ENCODE data around the gene P2RX4.

P2RX4 gene

DNA sequence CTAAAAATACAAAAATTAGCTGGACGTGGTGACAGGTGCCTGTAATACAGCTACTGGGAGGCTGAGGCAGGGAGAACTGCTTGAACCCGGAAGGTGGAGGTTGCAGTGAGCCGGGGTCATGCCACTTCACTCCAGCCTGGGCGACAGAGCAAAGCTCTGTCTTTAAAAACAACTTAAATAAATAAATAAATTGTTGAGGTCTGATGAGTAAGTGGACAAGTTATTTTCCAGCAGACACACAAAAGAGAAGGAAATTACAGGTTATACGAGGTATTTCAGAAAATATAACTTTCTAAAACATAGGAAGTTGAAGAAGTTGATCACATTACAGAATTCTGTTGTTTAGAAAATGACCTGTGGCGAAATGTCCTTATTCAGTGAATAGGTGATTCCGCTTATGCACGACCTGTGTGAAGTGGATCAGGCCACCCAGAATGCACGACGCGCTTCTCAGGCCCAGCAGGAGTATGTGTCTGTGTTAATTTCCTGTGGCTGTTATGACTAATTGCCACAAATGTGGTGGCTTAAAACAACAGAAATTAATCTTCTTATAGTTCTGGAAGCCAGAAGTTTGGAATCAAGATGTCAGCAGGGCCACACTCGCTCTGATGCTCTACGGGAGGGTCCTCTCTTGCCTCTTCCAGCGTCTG lies 39.2 kb upstream of the P2RX4 start:
- H3K36me3 ChIP-seq (ENCODE audit: control insufficient read depth, insufficient read depth, low read length), result no peaks in the 10 kb centered on the region
- no peak overlapping the region for H3K4me3 ChIP-seq (ENCODE audit: insufficient read depth, low read depth, low read length)
- no peaks in the 10 kb centered on the region for H3K27me3 ChIP-seq (ENCODE audit: control insufficient read depth, insufficient read depth, low read length, poor library complexity, severe bottlenecking)
- WGBS, 2 experiments, result 85 to 87% methylated on average over 11 to 12 of the region's 14 CpGs
- peaks cover 4% of the 10 kb centered on the region for H3K4me1 ChIP-seq (ENCODE audit: control insufficient read depth, insufficient read depth, low read length)
- no peaks in the 10 kb centered on the region for H3K9me3 ChIP-seq (ENCODE audit: control insufficient read depth, low read length)
- no peak overlapping the region for H3K27ac ChIP-seq (ENCODE audit: insufficient read depth, low read depth, low read length, poor library complexity, severe bottlenecking)

DNA sequence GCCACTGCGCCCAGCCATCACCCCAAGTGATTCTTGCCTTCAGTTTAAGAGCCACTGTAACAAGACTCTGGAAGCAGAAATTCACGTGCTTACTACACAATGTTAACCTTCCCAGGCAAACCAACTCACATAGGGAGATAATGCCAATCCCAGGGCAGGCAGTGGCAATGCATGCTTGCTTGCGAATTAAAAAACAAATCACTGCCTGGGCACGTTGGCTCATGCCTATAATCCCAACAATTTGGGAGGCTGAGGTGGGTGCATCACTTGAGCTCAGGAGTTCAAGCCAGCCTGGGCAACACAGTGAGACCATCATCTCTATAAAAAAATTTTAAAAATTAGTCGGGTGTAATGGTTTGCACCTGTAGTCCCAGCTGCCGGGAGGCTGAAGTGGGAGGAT lies 37.8 kb upstream of the P2RX4 start:
- Histone ChIP-seq H3K36me3 (ENCODE audit: control insufficient read depth, insufficient read depth, low read length) (no peaks in the 10 kb centered on the region), H3K27ac (ENCODE audit: insufficient read depth, low read depth, low read length, poor library complexity, severe bottlenecking) (no peak overlapping the region), H3K4me3 (ENCODE audit: insufficient read depth, low read depth, low read length) (no peak overlapping the region), H3K9me3 (ENCODE audit: control insufficient read depth, low read length) (no peaks in the 10 kb centered on the region), H3K4me1 (ENCODE audit: control insufficient read depth, insufficient read depth, low read length) (peaks cover 4% of the 10 kb centered on the region), H3K27me3 (ENCODE audit: control insufficient read depth, insufficient read depth, low read length, poor library complexity, severe bottlenecking) (no peaks in the 10 kb centered on the region)
- 92 to 94% methylated on average over 6 of the region's 6 CpGs for WGBS, 2 experiments

DNA sequence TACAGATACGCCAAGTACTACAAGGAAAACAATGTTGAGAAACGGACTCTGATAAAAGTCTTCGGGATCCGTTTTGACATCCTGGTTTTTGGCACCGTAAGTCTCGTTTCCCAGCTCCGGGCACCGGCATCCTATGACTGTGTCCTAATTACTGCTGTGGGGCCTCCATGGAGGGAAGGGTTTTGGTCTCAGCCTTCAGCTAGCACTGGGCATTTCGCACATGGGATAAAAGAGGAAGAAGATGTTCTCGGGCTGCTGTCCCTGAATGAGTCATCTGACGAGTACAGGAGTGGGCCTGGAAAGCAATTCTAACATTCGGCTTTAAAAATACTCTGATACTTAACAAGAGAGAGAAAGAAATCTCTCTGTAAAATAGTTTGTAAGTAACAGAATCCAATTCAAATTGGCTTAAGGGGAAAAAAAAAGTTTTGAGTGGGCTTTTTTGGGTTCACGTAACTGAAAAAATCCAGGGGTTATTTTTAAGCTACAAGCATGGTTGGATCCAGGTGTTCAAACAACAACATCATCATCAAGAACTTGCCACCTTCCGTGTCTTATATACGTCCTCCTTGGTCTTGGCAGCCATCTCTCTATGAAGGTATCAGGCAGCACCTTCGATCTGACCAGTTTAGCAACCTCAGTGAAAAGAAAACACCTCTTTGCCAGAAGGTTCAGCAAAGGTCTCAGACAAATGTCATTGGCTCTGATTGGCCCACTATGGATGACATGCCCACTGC lies 34.4 kb upstream of the P2RX4 start:
- Histone ChIP-seq H3K9me3 (ENCODE audit: control insufficient read depth, low read length) (no peaks in the 10 kb centered on the region), H3K4me3 (ENCODE audit: insufficient read depth, low read depth, low read length) (no peak overlapping the region), H3K27ac (ENCODE audit: insufficient read depth, low read depth, low read length, poor library complexity, severe bottlenecking) (no peak overlapping the region), H3K4me1 (ENCODE audit: control insufficient read depth, insufficient read depth, low read length) (no peaks in the 10 kb centered on the region), H3K27me3 (ENCODE audit: control insufficient read depth, insufficient read depth, low read length, poor library complexity, severe bottlenecking) (no peaks in the 10 kb centered on the region), H3K36me3 (ENCODE audit: control insufficient read depth, insufficient read depth, low read length) (no peaks in the 10 kb centered on the region)
- WGBS, 2 experiments, result 91 to 92% methylated on average over 16 of the region's 16 CpGs

DNA sequence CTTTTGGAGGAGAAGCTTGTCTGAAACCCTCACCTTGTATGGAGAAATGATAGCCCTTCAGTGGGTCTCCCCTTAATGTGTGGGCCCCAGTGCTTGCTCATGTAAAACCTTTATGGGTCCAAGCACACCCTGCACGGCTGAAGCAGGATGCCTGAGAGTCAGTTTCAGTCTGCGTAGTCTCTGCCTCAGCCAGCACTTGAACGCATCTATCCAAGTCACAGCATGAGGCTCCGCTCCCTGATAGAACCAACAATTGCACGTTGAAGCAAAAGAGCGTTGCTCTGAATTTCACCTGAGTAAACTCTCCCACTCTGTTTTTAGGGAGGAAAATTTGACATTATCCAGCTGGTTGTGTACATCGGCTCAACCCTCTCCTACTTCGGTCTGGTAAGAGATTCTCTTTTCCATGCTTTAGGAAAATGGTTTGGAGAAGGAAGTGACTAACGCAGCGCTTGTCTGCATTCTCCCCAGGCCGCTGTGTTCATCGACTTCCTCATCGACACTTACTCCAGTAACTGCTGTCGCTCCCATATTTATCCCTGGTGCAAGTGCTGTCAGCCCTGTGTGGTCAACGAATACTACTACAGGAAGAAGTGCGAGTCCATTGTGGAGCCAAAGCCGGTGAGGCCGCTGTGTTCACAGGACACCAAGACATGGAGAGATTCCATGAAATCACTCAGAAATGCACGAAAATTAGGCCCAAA lies 33.0 kb upstream of the P2RX4 start:
- Histone ChIP-seq H3K9me3 (ENCODE audit: control insufficient read depth, low read length) (no peaks in the 10 kb centered on the region), H3K4me1 (ENCODE audit: control insufficient read depth, insufficient read depth, low read length) (no peaks in the 10 kb centered on the region), H3K4me3 (ENCODE audit: insufficient read depth, low read depth, low read length) (no peak overlapping the region), H3K27ac (ENCODE audit: insufficient read depth, low read depth, low read length, poor library complexity, severe bottlenecking) (no peak overlapping the region), H3K36me3 (ENCODE audit: control insufficient read depth, insufficient read depth, low read length) (no peaks in the 10 kb centered on the region), H3K27me3 (ENCODE audit: control insufficient read depth, insufficient read depth, low read length, poor library complexity, severe bottlenecking) (no peaks in the 10 kb centered on the region)
- 82% methylated on average over 19 of the region's 19 CpGs for WGBS, 2 experiments

DNA sequence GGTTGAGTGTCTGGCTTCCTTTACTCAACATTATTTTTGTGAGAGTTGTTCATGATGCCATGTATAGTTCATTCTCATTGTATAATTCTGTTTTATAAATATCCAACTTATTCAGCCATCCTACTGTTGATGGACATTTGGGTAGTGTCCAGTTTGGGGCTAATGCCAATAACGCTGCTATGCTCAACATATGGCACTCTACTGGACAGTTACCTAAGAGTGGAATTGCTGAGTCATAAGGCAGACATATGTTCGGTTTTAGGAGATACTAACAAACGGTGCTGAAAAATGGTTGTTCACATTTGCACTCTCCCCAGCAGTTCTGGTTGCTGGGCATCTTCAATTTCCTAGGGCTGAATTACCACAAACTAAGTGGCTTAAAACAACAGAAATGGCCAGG lies 28.7 kb upstream of the P2RX4 start:
- Histone ChIP-seq H3K27ac (ENCODE audit: insufficient read depth, low read depth, low read length, poor library complexity, severe bottlenecking) (no peak overlapping the region), H3K9me3 (ENCODE audit: control insufficient read depth, low read length) (no peaks in the 10 kb centered on the region), H3K36me3 (ENCODE audit: control insufficient read depth, insufficient read depth, low read length) (no peaks in the 10 kb centered on the region), H3K27me3 (ENCODE audit: control insufficient read depth, insufficient read depth, low read length, poor library complexity, severe bottlenecking) (no peaks in the 10 kb centered on the region), H3K4me3 (ENCODE audit: insufficient read depth, low read depth, low read length) (no peak overlapping the region), H3K4me1 (ENCODE audit: control insufficient read depth, insufficient read depth, low read length) (no peaks in the 10 kb centered on the region)
- 93 to 100% methylated on average over 3 of the region's 3 CpGs for WGBS, 2 experiments

DNA sequence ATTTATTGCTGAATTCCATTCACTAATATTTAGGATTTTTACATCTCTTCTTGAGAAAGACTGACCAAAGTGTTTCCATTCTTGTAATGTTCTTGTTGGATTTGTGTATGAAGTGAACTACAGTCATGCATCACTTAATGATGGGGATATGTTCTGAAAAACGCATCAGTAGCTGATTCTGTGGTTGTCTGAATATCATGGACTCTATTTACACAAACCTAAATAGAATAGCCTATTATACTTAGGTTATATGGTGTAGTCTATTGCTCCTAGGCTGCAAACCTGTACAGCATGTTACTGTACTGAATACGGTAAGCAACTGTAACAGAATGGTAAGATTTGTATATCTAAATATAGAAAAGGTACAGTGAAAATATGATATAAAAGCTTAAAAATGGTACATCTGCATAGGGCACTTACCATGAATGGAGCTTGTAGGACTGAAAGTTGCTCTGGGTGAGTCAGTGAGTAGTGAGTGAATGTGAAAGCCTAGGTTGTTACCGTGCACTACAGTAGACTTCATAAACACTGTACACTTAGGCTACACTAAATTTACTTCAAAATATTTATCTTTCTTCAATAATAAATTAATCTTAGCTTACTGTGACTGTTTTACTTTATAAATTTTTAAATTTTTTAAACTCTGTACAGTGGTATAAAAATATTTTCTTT lies 27.6 kb upstream of the P2RX4 start:
- Histone ChIP-seq H3K27me3 (ENCODE audit: control insufficient read depth, insufficient read depth, low read length, poor library complexity, severe bottlenecking) (no peaks in the 10 kb centered on the region), H3K4me3 (ENCODE audit: insufficient read depth, low read depth, low read length) (no peak overlapping the region), H3K9me3 (ENCODE audit: control insufficient read depth, low read length) (no peaks in the 10 kb centered on the region), H3K4me1 (ENCODE audit: control insufficient read depth, insufficient read depth, low read length) (no peaks in the 10 kb centered on the region), H3K36me3 (ENCODE audit: control insufficient read depth, insufficient read depth, low read length) (no peaks in the 10 kb centered on the region), H3K27ac (ENCODE audit: insufficient read depth, low read depth, low read length, poor library complexity, severe bottlenecking) (no peak overlapping the region)
- WGBS, 2 experiments, result 93 to 100% methylated on average over 1 to 2 of the region's 3 CpGs

DNA sequence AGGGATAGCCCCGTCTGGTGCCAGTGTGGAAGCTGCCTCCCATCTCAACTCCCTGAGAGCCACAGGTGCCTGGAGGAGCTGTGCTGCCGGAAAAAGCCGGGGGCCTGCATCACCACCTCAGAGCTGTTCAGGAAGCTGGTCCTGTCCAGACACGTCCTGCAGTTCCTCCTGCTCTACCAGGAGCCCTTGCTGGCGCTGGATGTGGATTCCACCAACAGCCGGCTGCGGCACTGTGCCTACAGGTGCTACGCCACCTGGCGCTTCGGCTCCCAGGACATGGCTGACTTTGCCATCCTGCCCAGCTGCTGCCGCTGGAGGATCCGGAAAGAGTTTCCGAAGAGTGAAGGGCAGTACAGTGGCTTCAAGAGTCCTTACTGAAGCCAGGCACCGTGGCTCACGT lies 25.5 kb upstream of the P2RX4 start:
- Histone ChIP-seq H3K27ac (ENCODE audit: insufficient read depth, low read depth, low read length, poor library complexity, severe bottlenecking) (no peak overlapping the region), H3K36me3 (ENCODE audit: control insufficient read depth, insufficient read depth, low read length) (no peaks in the 10 kb centered on the region), H3K4me1 (ENCODE audit: control insufficient read depth, insufficient read depth, low read length) (no peaks in the 10 kb centered on the region), H3K4me3 (ENCODE audit: insufficient read depth, low read depth, low read length) (no peak overlapping the region), H3K27me3 (ENCODE audit: control insufficient read depth, insufficient read depth, low read length, poor library complexity, severe bottlenecking) (no peaks in the 10 kb centered on the region), H3K9me3 (ENCODE audit: control insufficient read depth, low read length) (no peaks in the 10 kb centered on the region)
- WGBS, 2 experiments, result 87% methylated on average over 15 of the region's 15 CpGs

DNA sequence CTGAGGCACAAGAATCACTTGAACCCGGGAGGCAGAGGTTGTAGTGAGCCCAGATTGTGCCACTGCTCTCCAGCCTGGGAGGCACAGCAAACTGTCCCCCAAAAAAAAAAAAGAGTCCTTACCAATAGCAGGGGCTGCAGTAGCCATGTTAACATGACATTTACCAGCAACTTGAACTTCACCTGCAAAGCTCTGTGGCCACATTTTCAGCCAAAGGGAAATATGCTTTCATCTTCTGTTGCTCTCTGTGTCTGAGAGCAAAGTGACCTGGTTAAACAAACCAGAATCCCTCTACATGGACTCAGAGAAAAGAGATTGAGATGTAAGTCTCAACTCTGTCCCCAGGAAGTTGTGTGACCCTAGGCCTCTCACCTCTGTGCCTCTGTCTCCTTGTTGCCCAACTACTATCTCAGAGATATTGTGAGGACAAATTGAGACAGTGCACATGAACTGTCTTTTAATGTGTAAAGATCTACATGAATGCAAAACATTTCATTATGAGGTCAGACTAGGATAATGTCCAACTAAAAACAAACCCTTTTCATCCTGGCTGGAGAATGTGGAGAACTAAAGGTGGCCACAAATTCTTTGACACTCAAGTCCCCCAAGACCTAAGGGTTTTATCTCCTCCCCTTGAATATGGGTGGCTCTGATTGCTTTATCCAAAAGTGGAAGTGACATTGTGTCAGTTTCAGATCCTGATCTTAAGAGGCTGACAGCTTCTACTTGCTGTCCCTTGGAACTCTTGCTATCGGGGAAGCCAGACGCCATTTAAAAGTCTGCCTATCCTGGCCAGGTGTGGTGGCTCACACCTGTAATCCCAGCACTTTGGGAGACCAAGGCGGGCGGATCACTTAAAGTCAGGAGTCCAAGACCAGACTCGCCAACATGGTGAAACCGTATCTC lies 24.7 kb upstream of the P2RX4 start:
- H3K4me1 ChIP-seq (ENCODE audit: control insufficient read depth, insufficient read depth, low read length), result no peaks in the 10 kb centered on the region
- no peaks in the 10 kb centered on the region for H3K36me3 ChIP-seq (ENCODE audit: control insufficient read depth, insufficient read depth, low read length)
- no peak overlapping the region for H3K4me3 ChIP-seq (ENCODE audit: insufficient read depth, low read depth, low read length)
- no peak overlapping the region for H3K27ac ChIP-seq (ENCODE audit: insufficient read depth, low read depth, low read length, poor library complexity, severe bottlenecking)
- no peaks in the 10 kb centered on the region for H3K9me3 ChIP-seq (ENCODE audit: control insufficient read depth, low read length)
- no peaks in the 10 kb centered on the region for H3K27me3 ChIP-seq (ENCODE audit: control insufficient read depth, insufficient read depth, low read length, poor library complexity, severe bottlenecking)
- WGBS, 2 experiments, result 93 to 96% methylated on average over 7 of the region's 7 CpGs

DNA sequence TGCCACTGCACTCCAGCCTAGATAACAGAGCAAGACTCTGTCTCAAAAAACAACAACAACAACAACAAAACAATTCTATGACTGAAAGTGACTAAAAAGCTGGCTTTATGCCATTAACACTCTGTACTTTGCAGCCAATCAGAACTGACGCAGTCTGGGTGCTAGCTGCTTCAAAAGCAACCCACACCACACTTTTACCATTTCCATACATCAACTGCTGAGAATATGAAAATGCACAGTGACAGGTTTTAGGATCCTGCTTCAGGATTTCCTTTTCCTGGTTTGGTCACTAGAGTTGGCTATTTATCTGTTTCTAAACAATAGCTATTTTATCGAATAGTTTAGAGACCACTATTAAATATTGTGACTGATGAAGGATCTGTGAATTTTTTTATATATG lies 23.1 kb upstream of the P2RX4 start:
- H3K27ac ChIP-seq (ENCODE audit: insufficient read depth, low read depth, low read length, poor library complexity, severe bottlenecking), result no peak overlapping the region
- H3K9me3 ChIP-seq (ENCODE audit: control insufficient read depth, low read length), result no peaks in the 10 kb centered on the region
- H3K4me3 ChIP-seq (ENCODE audit: insufficient read depth, low read depth, low read length), result no peak overlapping the region
- no peaks in the 10 kb centered on the region for H3K27me3 ChIP-seq (ENCODE audit: control insufficient read depth, insufficient read depth, low read length, poor library complexity, severe bottlenecking)
- no peaks in the 10 kb centered on the region for H3K36me3 ChIP-seq (ENCODE audit: control insufficient read depth, insufficient read depth, low read length)
- WGBS, 2 experiments, result 92 to 97% methylated on average over 1 of the region's 2 CpGs
- no peaks in the 10 kb centered on the region for H3K4me1 ChIP-seq (ENCODE audit: control insufficient read depth, insufficient read depth, low read length)

Measured in ectodermal cell (in vitro differentiated cells).